ENCODE data around the gene FAM120B. TPM values are rescaled to one million over a fixed set of nuclear protein-coding genes. Genes with fewer than 3 reads are reported as not detected.
A peak's percentile ranks its signal among the peaks of the same experiment; 100 is the strongest.

Gene FAM120B
- total RNA-seq, 1 donor from 2014 or later: 9.9 TPM

- no peaks in the 10 kb centered on the region for H3K27me3 ChIP-seq
- H3K4me3 ChIP-seq: peak overlapping the region; percentile 18 to 61
- no peaks in the 10 kb centered on the region for H3K4me1 ChIP-seq
- intact Hi-C loops (cut with DNase I): no loop called here
- peak in 1 of 2 donors; percentile 64 for DNase-seq (ENCODE audit: low spot score in 2 of 2)
- H3K36me3 ChIP-seq: no peaks in the 10 kb centered on the region
- no peaks in the 10 kb centered on the region for H3K9me3 ChIP-seq
- no peak for TF ChIP-seq CTCF (IDR thresholded peaks at IDR 0.05)
- H3K27ac ChIP-seq: no peak overlapping the region
These were observed 26.4 kb upstream of the FAM120B start for GRCh38 chr6:170279977-170280688.

GRCh38 chr6:170280689-170281045 lies 25.9 kb upstream of the FAM120B start:
- Histone ChIP-seq H3K4me1 (no peaks in the 10 kb centered on the region), H3K27me3 (no peaks in the 10 kb centered on the region), H3K9me3 (no peaks in the 10 kb centered on the region), H3K36me3 (no peaks in the 10 kb centered on the region), H3K27ac (no peak overlapping the region), H3K4me3 (peak overlapping the region; percentile 18 to 61)
- peak in 1 of 2 donors; percentile 54 for DNase-seq (ENCODE audit: low spot score in 2 of 2)
- intact Hi-C loops (cut with DNase I): no loop called here
- no peak for TF ChIP-seq CTCF (IDR thresholded peaks at IDR 0.05)

GRCh38 chr6:170281331-170282292 lies 24.9 kb upstream of the FAM120B start:
- Histone ChIP-seq H3K27me3 (no peaks in the 10 kb centered on the region), H3K4me1 (no peaks in the 10 kb centered on the region), H3K9me3 (no peaks in the 10 kb centered on the region), H3K27ac (no peak overlapping the region), H3K4me3 (no peak overlapping the region), H3K36me3 (no peaks in the 10 kb centered on the region)
- intact Hi-C loops (cut with DNase I): no loop called here
- TF ChIP-seq CTCF (IDR thresholded peaks at IDR 0.05): no peak
- DNase-seq (ENCODE audit: low spot score in 2 of 2): peak in 1 of 2 donors; percentile 52

- peak in 1 of 2 donors; percentile 40 for DNase-seq (ENCODE audit: low spot score in 2 of 2)
- no peak overlapping the region for H3K27ac ChIP-seq
- H3K4me1 ChIP-seq: no peaks in the 10 kb centered on the region
- H3K27me3 ChIP-seq: no peaks in the 10 kb centered on the region
- H3K4me3 ChIP-seq: no peak overlapping the region
- intact Hi-C loops (cut with DNase I): no loop called here
- no peak for TF ChIP-seq CTCF (IDR thresholded peaks at IDR 0.05)
- H3K36me3 ChIP-seq: no peaks in the 10 kb centered on the region
- no peaks in the 10 kb centered on the region for H3K9me3 ChIP-seq
These were observed 23.9 kb upstream of the FAM120B start for GRCh38 chr6:170282512-170283158.

GRCh38 chr6:170283212-170284081 lies 23.1 kb upstream of the FAM120B start:
- no peak for TF ChIP-seq CTCF (IDR thresholded peaks at IDR 0.05)
- Histone ChIP-seq H3K9me3 (no peaks in the 10 kb centered on the region), H3K27ac (no peak overlapping the region), H3K36me3 (no peaks in the 10 kb centered on the region), H3K27me3 (peaks cover 5% of the 10 kb centered on the region), H3K4me3 (no peak overlapping the region), H3K4me1 (no peaks in the 10 kb centered on the region)
- peak in 1 of 2 donors; percentile 60 for DNase-seq (ENCODE audit: low spot score in 2 of 2)
- intact Hi-C loops (cut with DNase I): no loop called here

Measured in ascending aorta (tissue), 2 donors.